Liver (tissue), 9 donors: ENCODE data around the gene BRD8. TPM values are rescaled to one million over a fixed set of nuclear protein-coding genes. Genes with fewer than 3 reads are reported as not detected.

Source experiments
- DNase-seq: peaks from one replicate; pipeline ENCODE4 v3.0.0-alpha.2; 2017; ENCODE audit warnings: low spot score
- H3K27ac ChIP-seq, 2 donors: one replicate each; pipeline ENCODE4 v1.7.0; 2013; ENCODE audit warnings: inconsistent platforms in 2 of 2, low read length in 2 of 2, control low read depth in 1 of 2, low read depth in 1 of 2, mild to moderate bottlenecking in 1 of 2
- H3K27me3 ChIP-seq, 4 donors: one replicate each; pipeline versions ENCODE4 v1.6.1 to v1.7.0; 2013; ENCODE audit warnings: low read length in 3 of 4, inconsistent platforms in 1 of 4, mild to moderate bottlenecking in 1 of 4, moderate library complexity in 1 of 4; ENCODE audit not compliant: control insufficient read depth in 4 of 4, insufficient read depth in 4 of 4
- H3K36me3 ChIP-seq, 4 donors: one replicate each; pipeline versions ENCODE4 v1.6.1 to v1.7.0; 2013; ENCODE audit warnings: low read length in 3 of 4, mild to moderate bottlenecking in 3 of 4, low read depth in 1 of 4, moderate library complexity in 1 of 4; ENCODE audit not compliant: control insufficient read depth in 4 of 4, insufficient read depth in 3 of 4
- H3K4me1 ChIP-seq, 4 donors: one replicate each; pipeline versions ENCODE4 v1.6.1 to v1.7.0; 2013; ENCODE audit warnings: low read length in 3 of 4, mild to moderate bottlenecking in 3 of 4, moderate library complexity in 1 of 4; ENCODE audit not compliant: control insufficient read depth in 4 of 4, insufficient read depth in 4 of 4
- H3K4me3 ChIP-seq, 3 donors: one replicate each; pipeline versions ENCODE4 v1.6.1 to v1.7.0; 2013; ENCODE audit warnings: low read length in 3 of 3, control low read depth in 1 of 3, low read depth in 1 of 3, mild to moderate bottlenecking in 1 of 3
- H3K9ac ChIP-seq, 2 donors: one replicate each; pipeline ENCODE4 v1.7.0; 2013; ENCODE audit warnings: low read length in 2 of 2, mild to moderate bottlenecking in 2 of 2, moderate library complexity in 2 of 2, control low read depth in 1 of 2, low read depth in 1 of 2
- H3K9me3 ChIP-seq, 4 donors: one replicate each; pipeline versions ENCODE4 v1.6.1 to v1.7.0; 2013; ENCODE audit warnings: low read length in 3 of 4; ENCODE audit not compliant: control insufficient read depth in 4 of 4
- EGR1 ChIP-seq, 2 donors: IDR thresholded peaks; 2 replicates each; pipeline ENCODE4 v1.6.1; 2016 to 2018; ENCODE audit warnings: antibody characterized with exemption in 2 of 2, low read depth in 2 of 2
- FOXA2 ChIP-seq: IDR thresholded peaks from 2 replicates; pipeline ENCODE4 v1.6.1; 2016; ENCODE audit warnings: antibody characterized with exemption
- GABPA ChIP-seq, 2 donors: IDR thresholded peaks in 1 of 2; conservative IDR thresholded peaks in 1 of 2; 2 replicates each; pipeline ENCODE4 v1.6.1; 2016; ENCODE audit warnings: antibody characterized with exemption in 2 of 2, mild to moderate bottlenecking in 1 of 2, moderate library complexity in 1 of 2
- HNF4A ChIP-seq, 2 donors: conservative IDR thresholded peaks; 2 replicates each; pipeline ENCODE4 v1.6.1; 2016; ENCODE audit warnings: antibody characterized with exemption in 2 of 2, mild to moderate bottlenecking in 2 of 2
- HNF4G ChIP-seq: IDR thresholded peaks from 2 replicates; pipeline ENCODE4 v1.6.1; 2016; ENCODE audit warnings: antibody characterized with exemption
- JUND ChIP-seq, 2 donors: IDR thresholded peaks; 2 replicates each; pipeline ENCODE4 v1.6.1; 2016; ENCODE audit warnings: antibody characterized with exemption in 2 of 2
- NR2F2 ChIP-seq: IDR thresholded peaks from 2 replicates; pipeline ENCODE4 v1.6.1; 2016; ENCODE audit warnings: antibody characterized with exemption
- RAD21 ChIP-seq, 2 donors: IDR thresholded peaks; 2 replicates each; pipeline ENCODE4 v1.6.1; 2016; ENCODE audit warnings: antibody characterized with exemption in 2 of 2, mild to moderate bottlenecking in 2 of 2
- RXRA ChIP-seq, 2 donors: IDR thresholded peaks; 2 replicates each; pipeline ENCODE4 v1.6.1; 2017 to 2018; ENCODE audit warnings: antibody characterized with exemption in 2 of 2, mild to moderate bottlenecking in 1 of 2
- SP1 ChIP-seq: IDR thresholded peaks from 2 replicates; pipeline ENCODE4 v1.6.1; 2018; ENCODE audit warnings: antibody characterized with exemption, mild to moderate bottlenecking
- TAF1 ChIP-seq: conservative IDR thresholded peaks from 2 replicates; pipeline ENCODE4 v1.6.1; 2016; ENCODE audit warnings: antibody characterized with exemption, mild to moderate bottlenecking
- YY1 ChIP-seq: IDR thresholded peaks from 2 replicates; pipeline ENCODE4 v1.6.1; 2016; ENCODE audit warnings: antibody characterized with exemption, mild to moderate bottlenecking
- WGBS: extraction: QIAGEN DNeasy Blood & Tissue Kit; methylation state at CpG from one replicate; pipeline ENCODE4 v1.1.7; 2013; 5-methylcytosine and 5-hydroxymethylcytosine counted together
- polyA plus RNA-seq, 2 donors: library from polyadenylated mRNA; stranded (reverse) in 1 of 2; unstranded in 1 of 2; fragments of 200-250 nt in 1 of 2; fragments of >200 nt in 1 of 2; fragmentation: Nextera tagmentation in 1 of 2; extraction: Ambion mirVana in 1 of 2; gene quantifications; one replicate each; pipeline versions ENCODE4 v1.2.1 to v1.2.3, GENCODE V29; 2013 to 2015
- total RNA-seq, 2 donors: library from RNA; depleted of rRNA; stranded (reverse); fragments of >200 nt; gene quantifications; one replicate each; pipeline ENCODE4 v1.2.3, GENCODE V29; 2014
- TF ChIP-seq, protein P1 (sequence below): IDR thresholded peaks from 2 replicates; pipeline ENCODE4 v1.6.1; 2016; ENCODE audit warnings: antibody characterized with exemption
- TF ChIP-seq, protein P2 (sequence below): fragments of 150-350 bp; IDR thresholded peaks from 2 replicates; pipeline ENCODE4 v1.5.1; 2017; ENCODE audit warnings: improper control_type of control experiment, low read depth, low read length; ENCODE audit not compliant: missing input control
- TF ChIP-seq, protein P3 (sequence below): IDR thresholded peaks from 2 replicates; pipeline ENCODE4 v1.6.1; 2016; ENCODE audit warnings: antibody characterized with exemption
- TF ChIP-seq, protein P4 (sequence below): IDR thresholded peaks from 2 replicates; pipeline ENCODE4 v1.6.1; 2016; ENCODE audit warnings: antibody characterized with exemption, mild to moderate bottlenecking
- donor health status: healthy.
- donor health status: healthy.
- donor health status: healthy.
- donor health status: healthy.
- donor health status: healthy.

BRD8 gene
- total and polyA plus RNA-seq, 4 donors = 14.8 to 34.5 (median 29.6) TPM

DNA sequence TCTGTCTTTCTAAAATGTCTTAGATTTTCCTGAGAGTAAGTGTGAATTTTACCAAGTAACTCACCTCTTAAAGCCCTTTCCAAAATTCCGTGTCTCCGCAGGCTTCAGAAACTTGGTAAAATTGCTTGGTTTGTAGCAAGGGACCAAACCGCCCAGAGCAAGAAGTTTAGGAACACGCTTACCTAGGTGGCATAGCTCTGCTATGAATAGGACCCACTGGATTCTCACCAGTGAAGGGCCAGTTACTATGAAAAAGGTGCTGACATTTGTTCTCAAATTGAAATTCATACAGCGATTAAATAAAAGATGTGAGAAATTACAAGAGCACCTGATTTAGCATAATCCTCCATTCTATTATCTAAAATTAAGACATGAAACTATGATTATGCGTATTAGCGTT lies 45.9 kb downstream of the BRD8 start:
- no peaks in the 10 kb centered on the region for H3K4me1 ChIP-seq
- no peaks in the 10 kb centered on the region for H3K9me3 ChIP-seq
- TF ChIP-seq, protein P1, sequence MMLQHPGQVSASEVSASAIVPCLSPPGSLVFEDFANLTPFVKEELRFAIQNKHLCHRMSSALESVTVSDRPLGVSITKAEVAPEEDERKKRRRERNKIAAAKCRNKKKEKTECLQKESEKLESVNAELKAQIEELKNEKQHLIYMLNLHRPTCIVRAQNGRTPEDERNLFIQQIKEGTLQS = no peak
- TF ChIP-seq, protein P2, sequence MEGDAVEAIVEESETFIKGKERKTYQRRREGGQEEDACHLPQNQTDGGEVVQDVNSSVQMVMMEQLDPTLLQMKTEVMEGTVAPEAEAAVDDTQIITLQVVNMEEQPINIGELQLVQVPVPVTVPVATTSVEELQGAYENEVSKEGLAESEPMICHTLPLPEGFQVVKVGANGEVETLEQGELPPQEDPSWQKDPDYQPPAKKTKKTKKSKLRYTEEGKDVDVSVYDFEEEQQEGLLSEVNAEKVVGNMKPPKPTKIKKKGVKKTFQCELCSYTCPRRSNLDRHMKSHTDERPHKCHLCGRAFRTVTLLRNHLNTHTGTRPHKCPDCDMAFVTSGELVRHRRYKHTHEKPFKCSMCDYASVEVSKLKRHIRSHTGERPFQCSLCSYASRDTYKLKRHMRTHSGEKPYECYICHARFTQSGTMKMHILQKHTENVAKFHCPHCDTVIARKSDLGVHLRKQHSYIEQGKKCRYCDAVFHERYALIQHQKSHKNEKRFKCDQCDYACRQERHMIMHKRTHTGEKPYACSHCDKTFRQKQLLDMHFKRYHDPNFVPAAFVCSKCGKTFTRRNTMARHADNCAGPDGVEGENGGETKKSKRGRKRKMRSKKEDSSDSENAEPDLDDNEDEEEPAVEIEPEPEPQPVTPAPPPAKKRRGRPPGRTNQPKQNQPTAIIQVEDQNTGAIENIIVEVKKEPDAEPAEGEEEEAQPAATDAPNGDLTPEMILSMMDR = no peak
- no peak for TF ChIP-seq SP1
- TF ChIP-seq RXRA (IDR thresholded peaks at IDR 0.05) = no peak
- TF ChIP-seq, protein P3, sequence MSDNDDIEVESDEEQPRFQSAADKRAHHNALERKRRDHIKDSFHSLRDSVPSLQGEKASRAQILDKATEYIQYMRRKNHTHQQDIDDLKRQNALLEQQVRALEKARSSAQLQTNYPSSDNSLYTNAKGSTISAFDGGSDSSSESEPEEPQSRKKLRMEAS = no peak
- TF ChIP-seq TAF1 = no peak
- no peak for TF ChIP-seq GABPA (IDR thresholded peaks at IDR 0.05 in 1 of 2, conservative IDR thresholded peaks at IDR 0.05 in 1 of 2)
- no peak for TF ChIP-seq EGR1 (IDR thresholded peaks at IDR 0.05; ENCODE audit: low read depth in 2 of 2)
- TF ChIP-seq HNF4A (conservative IDR thresholded peaks at IDR 0.05) = no peak
- no peak for DNase-seq
- 90% methylated on average over 7 of the region's 7 CpGs for WGBS
- no peak overlapping the region for H3K4me3 ChIP-seq
- no peak overlapping the region for H3K9ac ChIP-seq
- no peaks in the 10 kb centered on the region for H3K27me3 ChIP-seq
- no peaks in the 10 kb centered on the region for H3K36me3 ChIP-seq
- H3K27ac ChIP-seq = no peak overlapping the region

DNA sequence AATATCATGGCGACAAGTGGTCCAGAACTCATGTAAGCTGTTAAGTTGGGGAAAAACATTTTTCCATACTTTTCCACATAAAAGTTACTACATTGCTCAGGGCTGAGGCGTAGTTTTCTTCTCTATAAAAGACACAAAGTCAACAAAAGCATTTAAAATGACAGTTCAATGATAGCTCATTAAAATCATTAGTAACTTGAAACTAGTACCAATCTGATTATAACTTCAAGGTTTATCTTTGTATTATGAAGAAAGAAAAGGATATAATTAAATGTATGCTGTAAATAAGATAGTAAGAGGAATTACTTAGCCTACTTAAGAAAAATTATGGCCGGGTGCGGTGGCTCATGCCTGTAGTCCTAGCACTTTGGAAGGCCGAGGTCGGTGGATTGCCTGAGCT lies 49.1 kb downstream of the BRD8 start:
- TF ChIP-seq RXRA (IDR thresholded peaks at IDR 0.05) (no peak), HNF4A (conservative IDR thresholded peaks at IDR 0.05) (no peak), EGR1 (IDR thresholded peaks at IDR 0.05; ENCODE audit: low read depth in 2 of 2) (no peak), HNF4G (no peak)
- WGBS = 93% methylated on average over 6 of the region's 6 CpGs
- Histone ChIP-seq H3K4me1 (no peaks in the 10 kb centered on the region), H3K9ac (no peak overlapping the region), H3K9me3 (no peaks in the 10 kb centered on the region), H3K27ac (no peak overlapping the region), H3K4me3 (no peak overlapping the region), H3K27me3 (no peaks in the 10 kb centered on the region), H3K36me3 (no peaks in the 10 kb centered on the region)
- no peak for DNase-seq

DNA sequence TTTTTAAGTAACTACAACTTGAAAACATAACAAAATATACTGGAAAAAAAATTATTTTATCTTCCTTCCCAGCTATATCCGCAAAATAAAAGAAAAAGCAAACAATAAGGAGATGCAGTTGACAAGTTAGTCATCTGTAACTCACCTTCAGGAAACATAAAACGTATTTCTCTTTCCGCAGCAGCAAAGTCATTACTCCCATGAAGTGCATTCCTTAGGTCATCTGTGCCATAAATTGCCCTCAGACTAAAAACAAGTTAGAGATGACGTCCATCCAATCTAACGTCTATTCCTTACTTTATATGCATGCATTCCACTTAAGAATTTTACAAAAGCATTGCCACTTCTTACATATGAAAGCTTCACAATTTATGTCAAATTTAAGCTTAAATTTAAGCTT lies 50.1 kb downstream of the BRD8 start:
- Histone ChIP-seq H3K27ac (no peak overlapping the region), H3K36me3 (no peaks in the 10 kb centered on the region), H3K9ac (no peak overlapping the region), H3K27me3 (no peaks in the 10 kb centered on the region), H3K9me3 (no peaks in the 10 kb centered on the region), H3K4me3 (no peak overlapping the region), H3K4me1 (no peaks in the 10 kb centered on the region)
- no peak for DNase-seq
- 66% methylated on average over 5 of the region's 5 CpGs for WGBS
- no peak for TF ChIP-seq FOXA2
- no peak for TF ChIP-seq TAF1
- TF ChIP-seq, protein P3 = no peak
- TF ChIP-seq EGR1 (IDR thresholded peaks at IDR 0.05; ENCODE audit: low read depth in 2 of 2) = no peak
- no peak for TF ChIP-seq HNF4A (conservative IDR thresholded peaks at IDR 0.05)
- TF ChIP-seq NR2F2 = no peak
- TF ChIP-seq, protein P1 = no peak
- TF ChIP-seq, protein P4, sequence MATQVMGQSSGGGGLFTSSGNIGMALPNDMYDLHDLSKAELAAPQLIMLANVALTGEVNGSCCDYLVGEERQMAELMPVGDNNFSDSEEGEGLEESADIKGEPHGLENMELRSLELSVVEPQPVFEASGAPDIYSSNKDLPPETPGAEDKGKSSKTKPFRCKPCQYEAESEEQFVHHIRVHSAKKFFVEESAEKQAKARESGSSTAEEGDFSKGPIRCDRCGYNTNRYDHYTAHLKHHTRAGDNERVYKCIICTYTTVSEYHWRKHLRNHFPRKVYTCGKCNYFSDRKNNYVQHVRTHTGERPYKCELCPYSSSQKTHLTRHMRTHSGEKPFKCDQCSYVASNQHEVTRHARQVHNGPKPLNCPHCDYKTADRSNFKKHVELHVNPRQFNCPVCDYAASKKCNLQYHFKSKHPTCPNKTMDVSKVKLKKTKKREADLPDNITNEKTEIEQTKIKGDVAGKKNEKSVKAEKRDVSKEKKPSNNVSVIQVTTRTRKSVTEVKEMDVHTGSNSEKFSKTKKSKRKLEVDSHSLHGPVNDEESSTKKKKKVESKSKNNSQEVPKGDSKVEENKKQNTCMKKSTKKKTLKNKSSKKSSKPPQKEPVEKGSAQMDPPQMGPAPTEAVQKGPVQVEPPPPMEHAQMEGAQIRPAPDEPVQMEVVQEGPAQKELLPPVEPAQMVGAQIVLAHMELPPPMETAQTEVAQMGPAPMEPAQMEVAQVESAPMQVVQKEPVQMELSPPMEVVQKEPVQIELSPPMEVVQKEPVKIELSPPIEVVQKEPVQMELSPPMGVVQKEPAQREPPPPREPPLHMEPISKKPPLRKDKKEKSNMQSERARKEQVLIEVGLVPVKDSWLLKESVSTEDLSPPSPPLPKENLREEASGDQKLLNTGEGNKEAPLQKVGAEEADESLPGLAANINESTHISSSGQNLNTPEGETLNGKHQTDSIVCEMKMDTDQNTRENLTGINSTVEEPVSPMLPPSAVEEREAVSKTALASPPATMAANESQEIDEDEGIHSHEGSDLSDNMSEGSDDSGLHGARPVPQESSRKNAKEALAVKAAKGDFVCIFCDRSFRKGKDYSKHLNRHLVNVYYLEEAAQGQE = no peak
- TF ChIP-seq HNF4G = no peak
- no peak for TF ChIP-seq JUND (IDR thresholded peaks at IDR 0.05)
- no peak for TF ChIP-seq YY1
- TF ChIP-seq RAD21 (IDR thresholded peaks at IDR 0.05) = no peak
- TF ChIP-seq, protein P2 = no peak
- TF ChIP-seq SP1 = no peak
